HEK293T (cell line): ENCODE measurements around the gene RAP1GAP.

ENCODE experiments used
- CTCF ChIA-PET: fragments of 350-600 bp; formaldehyde crosslinking; extraction: SDS; loops from one replicate; lab custom pipeline; 2021; ENCODE audit warnings: antibody characterized with exemption, inconsistent platforms; lab: Yijun Ruan, JAX
- POLR2A ChIA-PET: fragments of 350-600 bp; formaldehyde crosslinking; extraction: SDS; loops from one replicate; lab custom pipeline; 2020; ENCODE audit warnings: antibody characterized with exemption, inconsistent platforms; lab: Yijun Ruan, JAX
- DNase-seq: peaks from one replicate; pipeline ENCODE4 v3.0.0; 2012; ENCODE audit warnings: mixed read lengths; ENCODE audit errors: extremely low spot score
- ARNT ChIP-seq: fragments of 450-650 bp; IDR thresholded peaks from 2 replicates; pipeline ENCODE4 v1.6.1; 2017; ENCODE audit warnings: mild to moderate bottlenecking
- BHLHE40 ChIP-seq: fragments of 450-650 bp; IDR thresholded peaks from 2 replicates; pipeline ENCODE4 v1.6.1; 2016; ENCODE audit warnings: mild to moderate bottlenecking, moderate library complexity, borderline replicate concordance
- CTBP1 ChIP-seq: fragments of 450-650 bp; IDR thresholded peaks from 2 replicates; pipeline ENCODE4 v1.6.1; 2016; ENCODE audit warnings: borderline replicate concordance
- ELF4 ChIP-seq: fragments of 450-650 bp; IDR thresholded peaks from 2 replicates; pipeline ENCODE4 v1.6.1; 2017; ENCODE audit warnings: antibody characterized with exemption
- FOXA1 ChIP-seq: fragments of 450-650 bp; IDR thresholded peaks from 2 replicates; pipeline ENCODE4 v1.6.1; 2016; ENCODE audit warnings: mild to moderate bottlenecking
- FOXK2 ChIP-seq: fragments of 450-650 bp; IDR thresholded peaks from 2 replicates; pipeline ENCODE4 v1.6.1; 2016; ENCODE audit warnings: mild to moderate bottlenecking
- FOXM1 ChIP-seq: fragments of 450-650 bp; IDR thresholded peaks from 2 replicates; pipeline ENCODE4 v1.6.1; 2017; ENCODE audit warnings: mild to moderate bottlenecking, borderline replicate concordance
- HDGF ChIP-seq: fragments of 450-650 bp; IDR thresholded peaks from 2 replicates; pipeline ENCODE4 v1.6.1; 2017; ENCODE audit warnings: antibody characterized with exemption, borderline replicate concordance
- L3MBTL2 ChIP-seq: fragments of 450-650 bp; conservative IDR thresholded peaks from 2 replicates; pipeline ENCODE4 v1.6.1; 2016; ENCODE audit warnings: mild to moderate bottlenecking
- LEF1 ChIP-seq: fragments of 450-650 bp; IDR thresholded peaks from 2 replicates; pipeline ENCODE4 v1.6.1; 2017; ENCODE audit warnings: mild to moderate bottlenecking, borderline replicate concordance
- NFRKB ChIP-seq: fragments of 450-650 bp; IDR thresholded peaks from 2 replicates; pipeline ENCODE4 v1.6.1; 2016; ENCODE audit warnings: mild to moderate bottlenecking, moderate library complexity
- SP1 ChIP-seq: fragments of 450-650 bp; IDR thresholded peaks from 2 replicates; pipeline ENCODE4 v1.6.1; 2017
- SUZ12 ChIP-seq: fragments of 450-650 bp; IDR thresholded peaks from 2 replicates; pipeline ENCODE4 v1.6.1; 2016; ENCODE audit warnings: mild to moderate bottlenecking
- TARDBP ChIP-seq: fragments of 450-650 bp; IDR thresholded peaks from 2 replicates; pipeline ENCODE4 v1.6.1; 2016
- ZNF384 ChIP-seq: fragments of 450-650 bp; IDR thresholded peaks from 2 replicates; pipeline ENCODE4 v1.6.1; 2016
- TF ChIP-seq, protein P1 (sequence below): fragments of 450-650 bp; IDR thresholded peaks from 2 replicates; pipeline ENCODE4 v1.6.1; 2016

Gene RAP1GAP

DNA sequence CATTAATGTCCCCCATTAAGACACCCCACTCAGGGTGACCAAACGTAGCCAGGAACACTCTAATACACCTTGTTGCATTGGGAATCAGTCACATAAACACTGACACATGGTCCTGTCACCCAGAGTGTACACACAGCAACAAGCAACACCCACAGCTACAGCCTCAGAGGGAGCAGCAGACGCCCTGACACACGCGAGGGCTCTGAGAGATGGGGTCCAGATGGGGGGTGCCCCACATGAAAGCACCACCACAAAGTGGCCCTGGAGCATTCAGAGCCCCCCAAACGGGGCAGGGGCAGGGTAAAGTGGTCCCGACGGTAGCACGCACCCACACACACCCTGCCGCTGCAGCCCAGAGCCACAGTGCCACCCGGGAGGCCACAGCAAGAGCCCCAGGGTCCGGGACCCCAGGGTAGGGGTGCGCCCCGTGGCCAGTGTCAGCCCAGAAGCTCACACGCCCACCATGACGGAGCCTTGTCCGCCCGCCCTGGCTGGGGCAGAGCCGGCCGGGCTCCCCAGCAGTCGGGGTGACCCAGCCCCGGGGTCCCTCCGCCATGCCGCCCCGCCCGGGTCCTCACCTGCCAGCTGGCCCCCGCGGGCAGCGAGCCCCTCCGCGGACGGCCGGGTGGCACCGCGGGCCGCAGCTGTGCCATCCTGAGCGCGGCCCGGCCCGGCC lies 47.3 kb downstream of the RAP1GAP start:
- ChIA-PET POLR2A (interaction anchor here (0.7 to 1.4 kb wide), 5 partner anchors 10 to 20 kb away, joined by 3 to 10 read pairs (median 5); no protein-coding TSS in a partner anchor), CTCF (no interaction called here)
- no peak for TF ChIP-seq NFRKB
- DNase-seq, result no peak

- ChIA-PET CTCF (interaction anchor here (0.5 to 1.3 kb wide), 2 partner anchors 10 to 976 kb away, joined by 3 to 4 read pairs; no protein-coding TSS in a partner anchor), POLR2A (interaction anchor here (1.4 to 1.5 kb wide), 2 partner anchors 10 to 12 kb away, joined by 3 to 5 read pairs; no protein-coding TSS in a partner anchor)
- TF ChIP-seq SUZ12 (no peak), FOXK2 (no peak), ELF4 (no peak), BHLHE40 (no peak), SP1 (no peak), TARDBP (no peak), ZNF384 (no peak), ARNT (no peak), FOXA1 (no peak), LEF1 (no peak)
- DNase-seq, result no peak
Measured at GRCh38 chr1:21621051-21621450, 48.1 kb downstream of the RAP1GAP start.

- no peak for DNase-seq
- TF ChIP-seq ARNT (no peak), FOXM1 (no peak), ELF4 (no peak), FOXK2 (no peak), BHLHE40 (no peak), HDGF (no peak), L3MBTL2 (no peak), FOXA1 (no peak), CTBP1 (no peak), SP1 (no peak), LEF1 (no peak), NFRKB (no peak), ZNF384 (no peak), TARDBP (no peak), SUZ12 (no peak)
- TF ChIP-seq, protein P1, sequence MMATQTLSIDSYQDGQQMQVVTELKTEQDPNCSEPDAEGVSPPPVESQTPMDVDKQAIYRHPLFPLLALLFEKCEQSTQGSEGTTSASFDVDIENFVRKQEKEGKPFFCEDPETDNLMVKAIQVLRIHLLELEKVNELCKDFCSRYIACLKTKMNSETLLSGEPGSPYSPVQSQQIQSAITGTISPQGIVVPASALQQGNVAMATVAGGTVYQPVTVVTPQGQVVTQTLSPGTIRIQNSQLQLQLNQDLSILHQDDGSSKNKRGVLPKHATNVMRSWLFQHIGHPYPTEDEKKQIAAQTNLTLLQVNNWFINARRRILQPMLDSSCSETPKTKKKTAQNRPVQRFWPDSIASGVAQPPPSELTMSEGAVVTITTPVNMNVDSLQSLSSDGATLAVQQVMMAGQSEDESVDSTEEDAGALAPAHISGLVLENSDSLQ, result no peak
- ChIA-PET CTCF (interaction anchor here (1.3 kb wide), 1 partner anchor 10 kb away, joined by 4 read pairs; no protein-coding TSS in a partner anchor), POLR2A (interaction anchor here (1.4 to 1.5 kb wide), 2 partner anchors 10 to 11 kb away, joined by 3 to 5 read pairs; no protein-coding TSS in a partner anchor)
Measured at GRCh38 chr1:21620496-21620895, 48.7 kb downstream of the RAP1GAP start.

GRCh38 chr1:21620011-21620410 lies 49.1 kb downstream of the RAP1GAP start:
- TF ChIP-seq FOXA1 (no peak), FOXK2 (no peak), ZNF384 (no peak)
- DNase-seq, result no peak
- POLR2A ChIA-PET, result interaction anchor here (1.5 kb wide), 1 partner anchor 11 kb away, joined by 3 read pairs; no protein-coding TSS in a partner anchor
- CTCF ChIA-PET, result interaction anchor here (0.6 to 1.3 kb wide), 2 partner anchors 9 to 81 kb away, joined by 3 to 4 read pairs; no protein-coding TSS in a partner anchor

GRCh38 chr1:21619375-21619947 lies 49.7 kb downstream of the RAP1GAP start:
- POLR2A ChIA-PET, result interaction anchor here (1.5 kb wide), 1 partner anchor 10 kb away, joined by 3 read pairs; no protein-coding TSS in a partner anchor
- TF ChIP-seq ZNF384 (no peak), FOXM1 (no peak), BHLHE40 (no peak), NFRKB (no peak), SUZ12 (no peak), FOXA1 (no peak), ARNT (no peak), CTBP1 (no peak), ELF4 (no peak), LEF1 (no peak), HDGF (no peak), FOXK2 (no peak), SP1 (no peak)
- TF ChIP-seq, protein P1, result no peak
- CTCF ChIA-PET, result interaction anchor here (0.6 kb wide), 1 partner anchor 80 kb away, joined by 3 read pairs; no protein-coding TSS in a partner anchor
- DNase-seq, result no peak

GRCh38 chr1:21618561-21619374 lies 50.4 kb downstream of the RAP1GAP start:
- no peak for DNase-seq
- ChIA-PET POLR2A (no interaction called here), CTCF (no interaction called here)
- TF ChIP-seq TARDBP (no peak), ELF4 (no peak), FOXM1 (no peak), L3MBTL2 (no peak), SP1 (no peak), NFRKB (no peak), BHLHE40 (no peak)
